B cell (primary cell): Measurements from ENCODE around the gene MEPCE.

Experiments used
- EZH2 ChIP-seq: IDR thresholded peaks from 2 replicates; pipeline ENCODE4 v1.6.1; 2012; ENCODE audit warnings: borderline replicate concordance, low read depth, mild to moderate bottlenecking, moderate library complexity, low read length; ENCODE audit not compliant: insufficient read depth, poor library complexity, severe bottlenecking
- TF ChIP-seq, protein P1 (sequence below): fragments of 200-600 bp; IDR thresholded peaks from one replicate; pipeline ENCODE4 v1.8.0; 2022; ENCODE audit warnings: antibody characterized with exemption, mild to moderate bottlenecking

DNA sequence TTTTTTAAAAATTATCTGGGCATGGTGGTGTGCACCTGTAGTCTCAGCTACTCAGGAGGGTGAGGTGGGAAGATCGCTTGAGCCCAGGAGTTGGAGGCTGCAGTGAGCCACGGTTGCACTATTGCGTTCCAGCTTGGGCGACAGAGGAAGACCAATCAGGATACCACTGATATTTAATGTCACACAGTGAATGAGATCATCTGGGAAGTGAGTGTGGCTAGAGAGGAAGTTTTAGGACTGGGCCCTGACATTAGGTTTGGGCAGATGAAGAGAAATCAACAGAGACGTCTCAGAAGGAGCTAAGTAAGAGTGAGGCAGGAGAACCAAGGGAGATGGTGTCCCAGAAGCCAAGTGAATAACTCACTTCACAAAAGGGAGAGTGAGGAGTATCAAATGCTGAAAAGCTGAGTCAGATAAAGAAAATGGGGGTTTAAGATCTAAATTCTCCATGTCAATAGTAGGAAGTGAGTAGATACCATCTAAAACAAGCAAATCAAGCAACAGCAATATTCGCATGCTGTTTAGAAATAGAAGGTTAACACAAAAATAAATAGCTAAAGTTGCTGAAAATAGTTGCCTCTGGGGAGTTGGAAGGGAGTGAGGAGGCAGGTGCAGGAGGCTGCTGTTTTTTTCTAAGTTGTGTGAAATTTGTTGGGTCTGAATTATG lies 44.9 kb upstream of the MEPCE start:
- TF ChIP-seq, protein P1, sequence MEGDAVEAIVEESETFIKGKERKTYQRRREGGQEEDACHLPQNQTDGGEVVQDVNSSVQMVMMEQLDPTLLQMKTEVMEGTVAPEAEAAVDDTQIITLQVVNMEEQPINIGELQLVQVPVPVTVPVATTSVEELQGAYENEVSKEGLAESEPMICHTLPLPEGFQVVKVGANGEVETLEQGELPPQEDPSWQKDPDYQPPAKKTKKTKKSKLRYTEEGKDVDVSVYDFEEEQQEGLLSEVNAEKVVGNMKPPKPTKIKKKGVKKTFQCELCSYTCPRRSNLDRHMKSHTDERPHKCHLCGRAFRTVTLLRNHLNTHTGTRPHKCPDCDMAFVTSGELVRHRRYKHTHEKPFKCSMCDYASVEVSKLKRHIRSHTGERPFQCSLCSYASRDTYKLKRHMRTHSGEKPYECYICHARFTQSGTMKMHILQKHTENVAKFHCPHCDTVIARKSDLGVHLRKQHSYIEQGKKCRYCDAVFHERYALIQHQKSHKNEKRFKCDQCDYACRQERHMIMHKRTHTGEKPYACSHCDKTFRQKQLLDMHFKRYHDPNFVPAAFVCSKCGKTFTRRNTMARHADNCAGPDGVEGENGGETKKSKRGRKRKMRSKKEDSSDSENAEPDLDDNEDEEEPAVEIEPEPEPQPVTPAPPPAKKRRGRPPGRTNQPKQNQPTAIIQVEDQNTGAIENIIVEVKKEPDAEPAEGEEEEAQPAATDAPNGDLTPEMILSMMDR: no peak
- TF ChIP-seq EZH2: no peak
